ENCODE data around the gene FLVCR1. TPM values are rescaled to one million over a fixed set of nuclear protein-coding genes. Genes with fewer than 3 reads are reported as not detected.

The FLVCR1 gene
- total RNA-seq, 1 experiment from 2014 or later: 67.9 TPM

DNA sequence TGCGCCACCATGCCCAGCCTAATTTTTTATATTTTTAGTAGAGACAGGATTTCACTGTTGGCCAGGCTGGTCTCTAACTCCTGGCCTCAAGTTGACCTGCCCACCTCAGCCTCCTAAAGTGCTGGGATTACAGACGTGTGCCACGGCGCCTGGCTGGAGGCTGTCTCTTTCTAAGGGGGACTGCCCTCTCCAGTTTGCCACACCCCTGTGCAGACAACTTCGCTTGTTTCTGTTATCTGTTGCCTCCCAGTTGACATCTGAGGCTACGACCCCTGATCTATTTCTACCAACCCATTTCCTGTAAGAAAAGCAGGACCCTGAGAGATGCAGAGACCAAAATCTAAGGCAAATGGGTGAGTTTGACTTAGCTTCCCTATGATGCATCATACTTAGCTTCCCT is 68.3 kb downstream of the FLVCR1 start:
- Mint-ChIP-seq H3K9me3 (peaks cover 15% of the 10 kb centered on the region), H3K27me3 (ENCODE audit: low read depth) (peaks cover 9% of the 10 kb centered on the region), H3K27ac (no peak overlapping the region), H3K4me1 (peaks cover 63% of the 10 kb centered on the region), H3K4me3 (no peak overlapping the region), H3K36me3 (peaks cover 3% of the 10 kb centered on the region)
- POLR2A ChIA-PET: no interaction called here
- DNase-seq (ENCODE audit: low spot score): no peak
- CTCF ChIA-PET: no interaction called here
- ATAC-seq: no peak
- no peak for TF ChIP-seq TEAD1 (CRISPR knock-in tag; IDR thresholded peaks at IDR 0.05)
- TF ChIP-seq, protein P1, sequence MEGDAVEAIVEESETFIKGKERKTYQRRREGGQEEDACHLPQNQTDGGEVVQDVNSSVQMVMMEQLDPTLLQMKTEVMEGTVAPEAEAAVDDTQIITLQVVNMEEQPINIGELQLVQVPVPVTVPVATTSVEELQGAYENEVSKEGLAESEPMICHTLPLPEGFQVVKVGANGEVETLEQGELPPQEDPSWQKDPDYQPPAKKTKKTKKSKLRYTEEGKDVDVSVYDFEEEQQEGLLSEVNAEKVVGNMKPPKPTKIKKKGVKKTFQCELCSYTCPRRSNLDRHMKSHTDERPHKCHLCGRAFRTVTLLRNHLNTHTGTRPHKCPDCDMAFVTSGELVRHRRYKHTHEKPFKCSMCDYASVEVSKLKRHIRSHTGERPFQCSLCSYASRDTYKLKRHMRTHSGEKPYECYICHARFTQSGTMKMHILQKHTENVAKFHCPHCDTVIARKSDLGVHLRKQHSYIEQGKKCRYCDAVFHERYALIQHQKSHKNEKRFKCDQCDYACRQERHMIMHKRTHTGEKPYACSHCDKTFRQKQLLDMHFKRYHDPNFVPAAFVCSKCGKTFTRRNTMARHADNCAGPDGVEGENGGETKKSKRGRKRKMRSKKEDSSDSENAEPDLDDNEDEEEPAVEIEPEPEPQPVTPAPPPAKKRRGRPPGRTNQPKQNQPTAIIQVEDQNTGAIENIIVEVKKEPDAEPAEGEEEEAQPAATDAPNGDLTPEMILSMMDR (IDR thresholded peaks at IDR 0.05): no peak
- TF ChIP-seq, protein P2, sequence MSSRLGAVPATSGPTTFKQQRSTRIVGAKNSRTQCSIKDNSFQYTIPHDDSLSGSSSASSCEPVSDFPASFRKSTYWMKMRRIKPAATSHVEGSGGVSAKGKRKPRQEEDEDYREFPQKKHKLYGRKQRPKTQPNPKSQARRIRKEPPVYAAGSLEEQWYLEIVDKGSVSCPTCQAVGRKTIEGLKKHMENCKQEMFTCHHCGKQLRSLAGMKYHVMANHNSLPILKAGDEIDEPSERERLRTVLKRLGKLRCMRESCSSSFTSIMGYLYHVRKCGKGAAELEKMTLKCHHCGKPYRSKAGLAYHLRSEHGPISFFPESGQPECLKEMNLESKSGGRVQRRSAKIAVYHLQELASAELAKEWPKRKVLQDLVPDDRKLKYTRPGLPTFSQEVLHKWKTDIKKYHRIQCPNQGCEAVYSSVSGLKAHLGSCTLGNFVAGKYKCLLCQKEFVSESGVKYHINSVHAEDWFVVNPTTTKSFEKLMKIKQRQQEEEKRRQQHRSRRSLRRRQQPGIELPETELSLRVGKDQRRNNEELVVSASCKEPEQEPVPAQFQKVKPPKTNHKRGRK (CRISPR knock-in tag; IDR thresholded peaks at IDR 0.05; ENCODE audit: borderline replicate concordance): no peak
- TF ChIP-seq, protein P3, sequence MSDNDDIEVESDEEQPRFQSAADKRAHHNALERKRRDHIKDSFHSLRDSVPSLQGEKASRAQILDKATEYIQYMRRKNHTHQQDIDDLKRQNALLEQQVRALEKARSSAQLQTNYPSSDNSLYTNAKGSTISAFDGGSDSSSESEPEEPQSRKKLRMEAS (CRISPR knock-in tag; IDR thresholded peaks at IDR 0.05): no peak
- TF ChIP-seq, protein P4, sequence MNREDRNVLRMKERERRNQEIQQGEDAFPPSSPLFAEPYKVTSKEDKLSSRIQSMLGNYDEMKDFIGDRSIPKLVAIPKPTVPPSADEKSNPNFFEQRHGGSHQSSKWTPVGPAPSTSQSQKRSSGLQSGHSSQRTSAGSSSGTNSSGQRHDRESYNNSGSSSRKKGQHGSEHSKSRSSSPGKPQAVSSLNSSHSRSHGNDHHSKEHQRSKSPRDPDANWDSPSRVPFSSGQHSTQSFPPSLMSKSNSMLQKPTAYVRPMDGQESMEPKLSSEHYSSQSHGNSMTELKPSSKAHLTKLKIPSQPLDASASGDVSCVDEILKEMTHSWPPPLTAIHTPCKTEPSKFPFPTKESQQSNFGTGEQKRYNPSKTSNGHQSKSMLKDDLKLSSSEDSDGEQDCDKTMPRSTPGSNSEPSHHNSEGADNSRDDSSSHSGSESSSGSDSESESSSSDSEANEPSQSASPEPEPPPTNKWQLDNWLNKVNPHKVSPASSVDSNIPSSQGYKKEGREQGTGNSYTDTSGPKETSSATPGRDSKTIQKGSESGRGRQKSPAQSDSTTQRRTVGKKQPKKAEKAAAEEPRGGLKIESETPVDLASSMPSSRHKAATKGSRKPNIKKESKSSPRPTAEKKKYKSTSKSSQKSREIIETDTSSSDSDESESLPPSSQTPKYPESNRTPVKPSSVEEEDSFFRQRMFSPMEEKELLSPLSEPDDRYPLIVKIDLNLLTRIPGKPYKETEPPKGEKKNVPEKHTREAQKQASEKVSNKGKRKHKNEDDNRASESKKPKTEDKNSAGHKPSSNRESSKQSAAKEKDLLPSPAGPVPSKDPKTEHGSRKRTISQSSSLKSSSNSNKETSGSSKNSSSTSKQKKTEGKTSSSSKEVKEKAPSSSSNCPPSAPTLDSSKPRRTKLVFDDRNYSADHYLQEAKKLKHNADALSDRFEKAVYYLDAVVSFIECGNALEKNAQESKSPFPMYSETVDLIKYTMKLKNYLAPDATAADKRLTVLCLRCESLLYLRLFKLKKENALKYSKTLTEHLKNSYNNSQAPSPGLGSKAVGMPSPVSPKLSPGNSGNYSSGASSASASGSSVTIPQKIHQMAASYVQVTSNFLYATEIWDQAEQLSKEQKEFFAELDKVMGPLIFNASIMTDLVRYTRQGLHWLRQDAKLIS (CRISPR knock-in tag; IDR thresholded peaks at IDR 0.05; ENCODE audit: borderline replicate concordance): no peak
- TF ChIP-seq, protein P5, sequence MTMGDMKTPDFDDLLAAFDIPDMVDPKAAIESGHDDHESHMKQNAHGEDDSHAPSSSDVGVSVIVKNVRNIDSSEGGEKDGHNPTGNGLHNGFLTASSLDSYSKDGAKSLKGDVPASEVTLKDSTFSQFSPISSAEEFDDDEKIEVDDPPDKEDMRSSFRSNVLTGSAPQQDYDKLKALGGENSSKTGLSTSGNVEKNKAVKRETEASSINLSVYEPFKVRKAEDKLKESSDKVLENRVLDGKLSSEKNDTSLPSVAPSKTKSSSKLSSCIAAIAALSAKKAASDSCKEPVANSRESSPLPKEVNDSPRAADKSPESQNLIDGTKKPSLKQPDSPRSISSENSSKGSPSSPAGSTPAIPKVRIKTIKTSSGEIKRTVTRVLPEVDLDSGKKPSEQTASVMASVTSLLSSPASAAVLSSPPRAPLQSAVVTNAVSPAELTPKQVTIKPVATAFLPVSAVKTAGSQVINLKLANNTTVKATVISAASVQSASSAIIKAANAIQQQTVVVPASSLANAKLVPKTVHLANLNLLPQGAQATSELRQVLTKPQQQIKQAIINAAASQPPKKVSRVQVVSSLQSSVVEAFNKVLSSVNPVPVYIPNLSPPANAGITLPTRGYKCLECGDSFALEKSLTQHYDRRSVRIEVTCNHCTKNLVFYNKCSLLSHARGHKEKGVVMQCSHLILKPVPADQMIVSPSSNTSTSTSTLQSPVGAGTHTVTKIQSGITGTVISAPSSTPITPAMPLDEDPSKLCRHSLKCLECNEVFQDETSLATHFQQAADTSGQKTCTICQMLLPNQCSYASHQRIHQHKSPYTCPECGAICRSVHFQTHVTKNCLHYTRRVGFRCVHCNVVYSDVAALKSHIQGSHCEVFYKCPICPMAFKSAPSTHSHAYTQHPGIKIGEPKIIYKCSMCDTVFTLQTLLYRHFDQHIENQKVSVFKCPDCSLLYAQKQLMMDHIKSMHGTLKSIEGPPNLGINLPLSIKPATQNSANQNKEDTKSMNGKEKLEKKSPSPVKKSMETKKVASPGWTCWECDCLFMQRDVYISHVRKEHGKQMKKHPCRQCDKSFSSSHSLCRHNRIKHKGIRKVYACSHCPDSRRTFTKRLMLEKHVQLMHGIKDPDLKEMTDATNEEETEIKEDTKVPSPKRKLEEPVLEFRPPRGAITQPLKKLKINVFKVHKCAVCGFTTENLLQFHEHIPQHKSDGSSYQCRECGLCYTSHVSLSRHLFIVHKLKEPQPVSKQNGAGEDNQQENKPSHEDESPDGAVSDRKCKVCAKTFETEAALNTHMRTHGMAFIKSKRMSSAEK (CRISPR knock-in tag; IDR thresholded peaks at IDR 0.05; ENCODE audit: borderline replicate concordance): no peak
- TF ChIP-seq, protein P6, sequence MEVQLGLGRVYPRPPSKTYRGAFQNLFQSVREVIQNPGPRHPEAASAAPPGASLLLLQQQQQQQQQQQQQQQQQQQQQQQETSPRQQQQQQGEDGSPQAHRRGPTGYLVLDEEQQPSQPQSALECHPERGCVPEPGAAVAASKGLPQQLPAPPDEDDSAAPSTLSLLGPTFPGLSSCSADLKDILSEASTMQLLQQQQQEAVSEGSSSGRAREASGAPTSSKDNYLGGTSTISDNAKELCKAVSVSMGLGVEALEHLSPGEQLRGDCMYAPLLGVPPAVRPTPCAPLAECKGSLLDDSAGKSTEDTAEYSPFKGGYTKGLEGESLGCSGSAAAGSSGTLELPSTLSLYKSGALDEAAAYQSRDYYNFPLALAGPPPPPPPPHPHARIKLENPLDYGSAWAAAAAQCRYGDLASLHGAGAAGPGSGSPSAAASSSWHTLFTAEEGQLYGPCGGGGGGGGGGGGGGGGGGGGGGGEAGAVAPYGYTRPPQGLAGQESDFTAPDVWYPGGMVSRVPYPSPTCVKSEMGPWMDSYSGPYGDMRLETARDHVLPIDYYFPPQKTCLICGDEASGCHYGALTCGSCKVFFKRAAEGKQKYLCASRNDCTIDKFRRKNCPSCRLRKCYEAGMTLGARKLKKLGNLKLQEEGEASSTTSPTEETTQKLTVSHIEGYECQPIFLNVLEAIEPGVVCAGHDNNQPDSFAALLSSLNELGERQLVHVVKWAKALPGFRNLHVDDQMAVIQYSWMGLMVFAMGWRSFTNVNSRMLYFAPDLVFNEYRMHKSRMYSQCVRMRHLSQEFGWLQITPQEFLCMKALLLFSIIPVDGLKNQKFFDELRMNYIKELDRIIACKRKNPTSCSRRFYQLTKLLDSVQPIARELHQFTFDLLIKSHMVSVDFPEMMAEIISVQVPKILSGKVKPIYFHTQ (CRISPR knock-in tag; IDR thresholded peaks at IDR 0.05): no peak
- no peak for TF ChIP-seq NR3C1 (CRISPR knock-in tag; conservative IDR thresholded peaks at IDR 0.05; ENCODE audit: low read depth)
- TF ChIP-seq, protein P7, sequence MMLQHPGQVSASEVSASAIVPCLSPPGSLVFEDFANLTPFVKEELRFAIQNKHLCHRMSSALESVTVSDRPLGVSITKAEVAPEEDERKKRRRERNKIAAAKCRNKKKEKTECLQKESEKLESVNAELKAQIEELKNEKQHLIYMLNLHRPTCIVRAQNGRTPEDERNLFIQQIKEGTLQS (CRISPR knock-in tag; conservative IDR thresholded peaks at IDR 0.05): no peak
- TF ChIP-seq ZNF396 (CRISPR knock-in tag; IDR thresholded peaks at IDR 0.05; ENCODE audit: borderline replicate concordance): no peak
- no peak for TF ChIP-seq ESRRA (CRISPR knock-in tag; IDR thresholded peaks at IDR 0.05; ENCODE audit: borderline replicate concordance)
- no peak for TF ChIP-seq ZNF232 (CRISPR knock-in tag; IDR thresholded peaks at IDR 0.05)
- TF ChIP-seq, protein P8, sequence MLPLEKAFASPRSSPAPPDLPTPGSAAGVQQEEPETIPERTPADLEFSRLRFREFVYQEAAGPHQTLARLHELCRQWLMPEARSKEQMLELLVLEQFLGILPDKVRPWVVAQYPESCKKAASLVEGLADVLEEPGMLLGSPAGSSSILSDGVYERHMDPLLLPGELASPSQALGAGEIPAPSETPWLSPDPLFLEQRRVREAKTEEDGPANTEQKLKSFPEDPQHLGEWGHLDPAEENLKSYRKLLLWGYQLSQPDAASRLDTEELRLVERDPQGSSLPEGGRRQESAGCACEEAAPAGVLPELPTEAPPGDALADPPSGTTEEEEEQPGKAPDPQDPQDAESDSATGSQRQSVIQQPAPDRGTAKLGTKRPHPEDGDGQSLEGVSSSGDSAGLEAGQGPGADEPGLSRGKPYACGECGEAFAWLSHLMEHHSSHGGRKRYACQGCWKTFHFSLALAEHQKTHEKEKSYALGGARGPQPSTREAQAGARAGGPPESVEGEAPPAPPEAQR (CRISPR knock-in tag; IDR thresholded peaks at IDR 0.05): no peak
- TF ChIP-seq, protein P9, sequence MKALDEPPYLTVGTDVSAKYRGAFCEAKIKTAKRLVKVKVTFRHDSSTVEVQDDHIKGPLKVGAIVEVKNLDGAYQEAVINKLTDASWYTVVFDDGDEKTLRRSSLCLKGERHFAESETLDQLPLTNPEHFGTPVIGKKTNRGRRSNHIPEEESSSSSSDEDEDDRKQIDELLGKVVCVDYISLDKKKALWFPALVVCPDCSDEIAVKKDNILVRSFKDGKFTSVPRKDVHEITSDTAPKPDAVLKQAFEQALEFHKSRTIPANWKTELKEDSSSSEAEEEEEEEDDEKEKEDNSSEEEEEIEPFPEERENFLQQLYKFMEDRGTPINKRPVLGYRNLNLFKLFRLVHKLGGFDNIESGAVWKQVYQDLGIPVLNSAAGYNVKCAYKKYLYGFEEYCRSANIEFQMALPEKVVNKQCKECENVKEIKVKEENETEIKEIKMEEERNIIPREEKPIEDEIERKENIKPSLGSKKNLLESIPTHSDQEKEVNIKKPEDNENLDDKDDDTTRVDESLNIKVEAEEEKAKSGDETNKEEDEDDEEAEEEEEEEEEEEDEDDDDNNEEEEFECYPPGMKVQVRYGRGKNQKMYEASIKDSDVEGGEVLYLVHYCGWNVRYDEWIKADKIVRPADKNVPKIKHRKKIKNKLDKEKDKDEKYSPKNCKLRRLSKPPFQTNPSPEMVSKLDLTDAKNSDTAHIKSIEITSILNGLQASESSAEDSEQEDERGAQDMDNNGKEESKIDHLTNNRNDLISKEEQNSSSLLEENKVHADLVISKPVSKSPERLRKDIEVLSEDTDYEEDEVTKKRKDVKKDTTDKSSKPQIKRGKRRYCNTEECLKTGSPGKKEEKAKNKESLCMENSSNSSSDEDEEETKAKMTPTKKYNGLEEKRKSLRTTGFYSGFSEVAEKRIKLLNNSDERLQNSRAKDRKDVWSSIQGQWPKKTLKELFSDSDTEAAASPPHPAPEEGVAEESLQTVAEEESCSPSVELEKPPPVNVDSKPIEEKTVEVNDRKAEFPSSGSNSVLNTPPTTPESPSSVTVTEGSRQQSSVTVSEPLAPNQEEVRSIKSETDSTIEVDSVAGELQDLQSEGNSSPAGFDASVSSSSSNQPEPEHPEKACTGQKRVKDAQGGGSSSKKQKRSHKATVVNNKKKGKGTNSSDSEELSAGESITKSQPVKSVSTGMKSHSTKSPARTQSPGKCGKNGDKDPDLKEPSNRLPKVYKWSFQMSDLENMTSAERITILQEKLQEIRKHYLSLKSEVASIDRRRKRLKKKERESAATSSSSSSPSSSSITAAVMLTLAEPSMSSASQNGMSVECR (CRISPR knock-in tag; IDR thresholded peaks at IDR 0.05; ENCODE audit: borderline replicate concordance): no peak
